Trophoblast cell (in vitro differentiated cells and primary cell): ENCODE results near the gene HES6.
A peak's percentile ranks its signal among the peaks of the same experiment; 100 is the strongest.

Source experiments
- DNase-seq, 2 donors: peaks; one replicate each; pipeline ENCODE4 v3.0.0-alpha.2; 2016
- H2AFZ ChIP-seq: 2 replicates; pipeline ENCODE4 v1.6.1; 2013; ENCODE audit warnings: low read length, moderate library complexity, mild to moderate bottlenecking; ENCODE audit not compliant: insufficient read depth, poor library complexity
- H2AK5ac ChIP-seq: 2 replicates; pipeline ENCODE4 v1.6.1; 2013; ENCODE audit warnings: mild to moderate bottlenecking, low read length
- H2BK120ac ChIP-seq: 2 replicates; pipeline ENCODE4 v1.6.1; 2013; ENCODE audit warnings: low read length, mild to moderate bottlenecking, moderate library complexity; ENCODE audit not compliant: insufficient read depth, poor library complexity
- H2BK12ac ChIP-seq: 2 replicates; pipeline ENCODE4 v1.6.1; 2013; ENCODE audit warnings: mild to moderate bottlenecking, low read length, moderate library complexity
- H2BK5ac ChIP-seq: 2 replicates; pipeline ENCODE4 v1.6.1; 2013; ENCODE audit warnings: low read length, low read depth, moderate library complexity, mild to moderate bottlenecking; ENCODE audit not compliant: poor library complexity
- H3K14ac ChIP-seq: 2 replicates; pipeline ENCODE4 v1.6.1; 2013; ENCODE audit warnings: mild to moderate bottlenecking, low read length
- H3K18ac ChIP-seq: 2 replicates; pipeline ENCODE4 v1.6.1; 2013; ENCODE audit warnings: mild to moderate bottlenecking, low read length
- H3K23ac ChIP-seq: 2 replicates; pipeline ENCODE4 v1.6.1; 2013; ENCODE audit warnings: low read length
- H3K27ac ChIP-seq: 2 replicates; pipeline ENCODE4 v1.5.1; 2013; ENCODE audit warnings: low read depth, mild to moderate bottlenecking, inconsistent platforms, low read length, moderate library complexity
- H3K27me3 ChIP-seq: 2 replicates; pipeline ENCODE4 v1.6.1; 2013; ENCODE audit warnings: inconsistent platforms, mild to moderate bottlenecking, low read length, moderate library complexity; ENCODE audit not compliant: insufficient read depth
- H3K36me3 ChIP-seq, 2 experiments: 1 replicate in 1 of 2; 2 replicates in 1 of 2; pipeline ENCODE4 v1.6.1; 2013; ENCODE audit warnings: low read length in 2 of 2, mild to moderate bottlenecking in 2 of 2, moderate library complexity in 1 of 2; ENCODE audit not compliant: insufficient read depth in 2 of 2, control insufficient read depth in 1 of 2
- H3K4ac ChIP-seq: 2 replicates; pipeline ENCODE4 v1.6.1; 2013; ENCODE audit warnings: low read depth, mild to moderate bottlenecking, low read length, moderate library complexity
- H3K4me1 ChIP-seq, 2 experiments: 1 replicate in 1 of 2; 2 replicates in 1 of 2; pipeline ENCODE4 v1.6.1; 2013; ENCODE audit warnings: low read length in 2 of 2, mild to moderate bottlenecking in 2 of 2, moderate library complexity in 1 of 2; ENCODE audit not compliant: insufficient read depth in 2 of 2, control insufficient read depth in 1 of 2
- H3K4me2 ChIP-seq: 2 replicates; pipeline ENCODE4 v1.6.1; 2013; ENCODE audit warnings: inconsistent platforms, mild to moderate bottlenecking, low read length, moderate library complexity
- H3K4me3 ChIP-seq: 2 replicates; pipeline ENCODE4 v1.5.1; 2013; ENCODE audit warnings: mild to moderate bottlenecking, low read depth, low read length, inconsistent platforms
- H3K79me1 ChIP-seq: one replicate; pipeline ENCODE4 v1.6.1; 2013; ENCODE audit warnings: low read length
- H3K79me2 ChIP-seq: 2 replicates; pipeline ENCODE4 v1.6.1; 2013; ENCODE audit warnings: low read length, mild to moderate bottlenecking; ENCODE audit not compliant: control insufficient read depth, insufficient read depth, poor library complexity
- H3K9ac ChIP-seq: 2 replicates; pipeline ENCODE4 v1.6.1; 2013; ENCODE audit warnings: mild to moderate bottlenecking, low read length
- H3K9me3 ChIP-seq: 2 replicates; pipeline ENCODE4 v1.6.1; 2013; ENCODE audit warnings: low read depth, mild to moderate bottlenecking, control low read depth, inconsistent platforms, low read length; ENCODE audit not compliant: insufficient read depth
- H4K12ac ChIP-seq: 2 replicates; pipeline ENCODE4 v1.6.1; 2013; ENCODE audit warnings: low read depth, mild to moderate bottlenecking, low read length, moderate library complexity
- H4K8ac ChIP-seq: 2 replicates; pipeline ENCODE4 v1.6.1; 2013; ENCODE audit warnings: low read depth, mild to moderate bottlenecking, low read length, moderate library complexity
- H4K91ac ChIP-seq: one replicate; pipeline ENCODE4 v1.6.1; 2013; ENCODE audit warnings: low read depth, mild to moderate bottlenecking, low read length, moderate library complexity
- WGBS: extraction: QIAGEN DNeasy Blood & Tissue Kit; methylation state at CpG from one replicate; pipeline ENCODE4 v1.1.7; 2013; ENCODE audit warnings: missing lambda C conversion rate; ENCODE audit not compliant: insufficient read length, insufficient coverage; ENCODE audit errors: extremely low coverage; 5-methylcytosine and 5-hydroxymethylcytosine counted together

The HES6 gene

GRCh38 chr2:238255151-238255551 is 15.3 kb upstream of the HES6 start:
- no CpG with 5 or more reads among the region's 6 CpGs for WGBS
- Histone ChIP-seq H2BK12ac (no peak overlapping the region), H3K4me3 (no peak overlapping the region), H4K12ac (no peak overlapping the region), H3K27me3 (no peaks in the 10 kb centered on the region), H4K8ac (no peak overlapping the region), H3K79me2 (no peaks in the 10 kb centered on the region), H3K4me2 (no peak overlapping the region), H3K9ac (no peak overlapping the region), H4K91ac (no peak overlapping the region), H3K14ac (no peak overlapping the region), H2BK120ac (no peak overlapping the region), H3K36me3 (peaks cover 3 to 5% of the 10 kb centered on the region in 2 experiments), H3K4ac (no peak overlapping the region), H3K23ac (no peak overlapping the region), H3K9me3 (no peaks in the 10 kb centered on the region), H3K4me1 (no peaks in the 10 kb centered on the region), H2AK5ac (no peak overlapping the region), H3K79me1 (no peaks in the 10 kb centered on the region), H3K27ac (no peak overlapping the region), H2AFZ (no peak overlapping the region), H3K18ac (no peak overlapping the region), H2BK5ac (no peak overlapping the region)
- DNase-seq: no peak

GRCh38 chr2:238254095-238254723 is 14.4 kb upstream of the HES6 start:
- H3K4me1 ChIP-seq: no peaks in the 10 kb centered on the region
- H3K27ac ChIP-seq: no peak overlapping the region
- H2BK120ac ChIP-seq: no peak overlapping the region
- no peak overlapping the region for H4K91ac ChIP-seq
- no peak overlapping the region for H3K4me2 ChIP-seq
- no peak overlapping the region for H4K12ac ChIP-seq
- no peaks in the 10 kb centered on the region for H3K9me3 ChIP-seq
- no peak overlapping the region for H3K4ac ChIP-seq
- H3K23ac ChIP-seq: no peak overlapping the region
- no peak overlapping the region for H3K9ac ChIP-seq
- no peak overlapping the region for H2BK5ac ChIP-seq
- H2BK12ac ChIP-seq: no peak overlapping the region
- DNase-seq: no peak
- no peak overlapping the region for H3K18ac ChIP-seq
- no peak overlapping the region for H2AK5ac ChIP-seq
- H3K14ac ChIP-seq: no peak overlapping the region
- no peaks in the 10 kb centered on the region for H3K79me2 ChIP-seq
- no peaks in the 10 kb centered on the region for H3K79me1 ChIP-seq
- H4K8ac ChIP-seq: no peak overlapping the region
- H2AFZ ChIP-seq: no peak overlapping the region
- H3K4me3 ChIP-seq: no peak overlapping the region
- H3K27me3 ChIP-seq: no peaks in the 10 kb centered on the region
- WGBS: no CpG with 5 or more reads among the region's 4 CpGs
- peaks cover 3 to 5% of the 10 kb centered on the region in 2 experiments for H3K36me3 ChIP-seq

- H3K27me3 ChIP-seq: no peaks in the 10 kb centered on the region
- H3K36me3 ChIP-seq: peaks cover 3 to 5% of the 10 kb centered on the region in 2 experiments
- WGBS: no CpG with 5 or more reads among the region's 35 CpGs
- H3K4me3 ChIP-seq: peak overlapping the region; percentile 16
- H2BK5ac ChIP-seq: no peak overlapping the region
- H4K91ac ChIP-seq: no peak overlapping the region
- H3K9ac ChIP-seq: no peak overlapping the region
- H3K79me1 ChIP-seq: no peaks in the 10 kb centered on the region
- H2AK5ac ChIP-seq: no peak overlapping the region
- H3K18ac ChIP-seq: no peak overlapping the region
- no peak for DNase-seq
- no peaks in the 10 kb centered on the region for H3K79me2 ChIP-seq
- H4K8ac ChIP-seq: no peak overlapping the region
- H2BK120ac ChIP-seq: no peak overlapping the region
- H3K27ac ChIP-seq: no peak overlapping the region
- no peak overlapping the region for H2BK12ac ChIP-seq
- no peak overlapping the region for H3K23ac ChIP-seq
- no peak overlapping the region for H3K14ac ChIP-seq
- no peaks in the 10 kb centered on the region for H3K9me3 ChIP-seq
- H2AFZ ChIP-seq: no peak overlapping the region
- H3K4ac ChIP-seq: no peak overlapping the region
- H3K4me2 ChIP-seq: no peak overlapping the region
- H3K4me1 ChIP-seq: no peaks in the 10 kb centered on the region
- no peak overlapping the region for H4K12ac ChIP-seq
These were observed 13.2 kb upstream of the HES6 start for GRCh38 chr2:238252766-238253630.

- Histone ChIP-seq H2BK12ac (no peak overlapping the region), H3K27me3 (no peaks in the 10 kb centered on the region), H3K4me2 (no peak overlapping the region), H2AFZ (no peak overlapping the region), H3K23ac (no peak overlapping the region), H3K18ac (no peak overlapping the region), H4K12ac (no peak overlapping the region), H3K9ac (no peak overlapping the region), H2AK5ac (no peak overlapping the region), H3K9me3 (no peaks in the 10 kb centered on the region), H4K91ac (no peak overlapping the region), H3K4ac (no peak overlapping the region), H3K27ac (no peak overlapping the region), H3K36me3 (peaks cover 3 to 5% of the 10 kb centered on the region in 2 experiments), H3K4me3 (no peak overlapping the region), H2BK120ac (no peak overlapping the region), H3K79me1 (no peaks in the 10 kb centered on the region), H3K79me2 (no peaks in the 10 kb centered on the region), H2BK5ac (no peak overlapping the region), H3K4me1 (no peaks in the 10 kb centered on the region), H3K14ac (no peak overlapping the region), H4K8ac (no peak overlapping the region)
- no CpG with 5 or more reads among the region's 11 CpGs for WGBS
- DNase-seq: no peak
These were observed 12.1 kb upstream of the HES6 start for GRCh38 chr2:238251986-238252385.
